Bronchial epithelial cell (primary cell): ENCODE data around the gene DTNB. TPM values are rescaled to one million over a fixed set of nuclear protein-coding genes. Genes with fewer than 3 reads are reported as not detected.

Experiments
- DNase-seq: peaks from one replicate; pipeline ENCODE4 v3.0.0-alpha.2; 2010; ENCODE audit warnings: low read depth
- FAIRE-seq: peaks from 2 replicates; lab custom pipeline; 2011; peaks lifted over from hg19 to GRCh38; lab: Jason Lieb, UNC
- H3K27me3 ChIP-seq: 2 replicates; pipeline ENCODE4 v1.5.1; 2011; ENCODE audit warnings: low read length; ENCODE audit not compliant: control insufficient read depth, insufficient read depth
- H3K36me3 ChIP-seq: 2 replicates; pipeline ENCODE4 v1.5.1; 2011; ENCODE audit warnings: low read length; ENCODE audit not compliant: control insufficient read depth, insufficient read depth
- H3K4me3 ChIP-seq: 2 replicates; pipeline ENCODE4 v1.5.1; 2011; ENCODE audit warnings: mild to moderate bottlenecking, low read depth, low read length, control low read depth
- total RNA-seq: library from RNA; depleted of rRNA; stranded (reverse); fragments of >200 nt; gene quantifications from 2 replicates; pipeline ENCODE4 v1.2.1, GENCODE V29; 2014
- TF ChIP-seq, protein P1 (sequence below): IDR thresholded peaks from 2 replicates; pipeline ENCODE4 v1.5.1; 2011; ENCODE audit warnings: mild to moderate bottlenecking, moderate library complexity, low read length, control low read depth, inconsistent platforms; ENCODE audit not compliant: insufficient read depth, severe bottlenecking

The DTNB gene
- total RNA-seq, 1 donor from 2014 or later: 8.4 TPM

DNA sequence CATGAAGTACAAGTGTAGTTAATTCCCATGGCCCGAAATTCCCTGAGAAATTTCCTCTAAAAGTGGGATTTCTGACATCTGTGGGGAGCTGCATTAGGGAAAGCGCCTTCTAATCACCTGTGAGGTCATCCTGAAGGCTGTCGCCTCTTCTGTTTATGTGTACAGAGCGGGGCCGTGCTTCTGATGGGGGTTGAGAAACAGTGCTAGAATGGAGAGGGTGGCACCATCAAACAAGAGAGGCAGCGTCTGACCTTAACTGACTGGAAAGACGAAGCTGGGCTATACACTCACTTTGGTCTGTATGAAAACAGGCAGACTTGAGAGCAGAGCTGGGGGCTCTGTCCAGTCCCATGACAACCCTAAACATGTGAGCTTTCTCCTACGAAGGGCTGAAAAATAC, 287.5 kb downstream of the DTNB start:
- H3K27me3 ChIP-seq: no peaks in the 10 kb centered on the region
- DNase-seq (no peak), FAIRE-seq (no peak)
- TF ChIP-seq, protein P1, sequence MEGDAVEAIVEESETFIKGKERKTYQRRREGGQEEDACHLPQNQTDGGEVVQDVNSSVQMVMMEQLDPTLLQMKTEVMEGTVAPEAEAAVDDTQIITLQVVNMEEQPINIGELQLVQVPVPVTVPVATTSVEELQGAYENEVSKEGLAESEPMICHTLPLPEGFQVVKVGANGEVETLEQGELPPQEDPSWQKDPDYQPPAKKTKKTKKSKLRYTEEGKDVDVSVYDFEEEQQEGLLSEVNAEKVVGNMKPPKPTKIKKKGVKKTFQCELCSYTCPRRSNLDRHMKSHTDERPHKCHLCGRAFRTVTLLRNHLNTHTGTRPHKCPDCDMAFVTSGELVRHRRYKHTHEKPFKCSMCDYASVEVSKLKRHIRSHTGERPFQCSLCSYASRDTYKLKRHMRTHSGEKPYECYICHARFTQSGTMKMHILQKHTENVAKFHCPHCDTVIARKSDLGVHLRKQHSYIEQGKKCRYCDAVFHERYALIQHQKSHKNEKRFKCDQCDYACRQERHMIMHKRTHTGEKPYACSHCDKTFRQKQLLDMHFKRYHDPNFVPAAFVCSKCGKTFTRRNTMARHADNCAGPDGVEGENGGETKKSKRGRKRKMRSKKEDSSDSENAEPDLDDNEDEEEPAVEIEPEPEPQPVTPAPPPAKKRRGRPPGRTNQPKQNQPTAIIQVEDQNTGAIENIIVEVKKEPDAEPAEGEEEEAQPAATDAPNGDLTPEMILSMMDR: no peak
- H3K4me3 ChIP-seq: no peak overlapping the region
- peaks cover 7% of the 10 kb centered on the region for H3K36me3 ChIP-seq

GRCh38 chr2:25383806-25384205, 289.6 kb downstream of the DTNB start:
- FAIRE-seq (no peak), DNase-seq (no peak)
- Histone ChIP-seq H3K27me3 (no peaks in the 10 kb centered on the region), H3K36me3 (peaks cover 5% of the 10 kb centered on the region), H3K4me3 (no peak overlapping the region)
- TF ChIP-seq, protein P1: no peak

- FAIRE-seq (no peak), DNase-seq (no peak)
- TF ChIP-seq, protein P1: no peak
- Histone ChIP-seq H3K27me3 (no peaks in the 10 kb centered on the region), H3K36me3 (peaks cover 2% of the 10 kb centered on the region), H3K4me3 (no peak overlapping the region)
Observed at GRCh38 chr2:25381502-25381901, 291.9 kb downstream of the DTNB start.

- DNase-seq: no peak
- TF ChIP-seq, protein P1: no peak
- H3K36me3 ChIP-seq: peaks cover 2% of the 10 kb centered on the region
- no peaks in the 10 kb centered on the region for H3K27me3 ChIP-seq
- no peak for FAIRE-seq
- H3K4me3 ChIP-seq: no peak overlapping the region
Observed at GRCh38 chr2:25380586-25381375, 292.6 kb downstream of the DTNB start.

DNA sequence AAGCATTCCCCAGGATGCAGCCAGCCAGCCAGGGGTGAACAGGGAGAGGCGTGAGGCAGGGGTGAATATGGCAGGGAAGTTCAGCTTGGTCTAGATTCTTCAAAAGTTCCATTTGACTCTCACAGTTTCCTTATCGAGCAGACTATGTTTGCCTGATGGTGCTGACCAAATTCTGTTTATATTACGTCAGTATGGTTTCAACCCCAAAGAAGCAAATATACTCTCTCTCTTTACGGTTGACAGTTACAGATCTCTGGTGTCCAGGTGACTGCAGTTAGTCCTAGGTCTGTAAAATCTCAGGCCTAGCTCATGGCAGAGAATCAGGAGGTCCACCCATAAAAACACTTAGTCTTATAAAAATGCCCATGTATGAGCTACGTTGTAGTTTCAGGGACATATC, 293.4 kb downstream of the DTNB start:
- Histone ChIP-seq H3K36me3 (no peaks in the 10 kb centered on the region), H3K4me3 (no peak overlapping the region), H3K27me3 (no peaks in the 10 kb centered on the region)
- FAIRE-seq (no peak), DNase-seq (no peak)
- TF ChIP-seq, protein P1: no peak
